Fibroblast of pulmonary artery (primary cell): ENCODE measurements around the gene B3GALNT1.

Experiments used
- DNase-seq: peaks from one replicate; pipeline ENCODE4 v3.0.0-alpha.2; 2010; ENCODE audit warnings: low read depth
- H3K4me3 ChIP-seq: replicated peaks from 2 replicates; pipeline ENCODE4 v1.5.1; 2011; ENCODE audit warnings: low read depth, mild to moderate bottlenecking, control low read depth, low read length, moderate library complexity
- CTCF ChIP-seq: IDR thresholded peaks from 2 replicates; pipeline ENCODE4 v1.5.1; 2011; ENCODE audit warnings: mild to moderate bottlenecking, control low read depth, low read length, inconsistent platforms; ENCODE audit errors: missing control alignments

Gene B3GALNT1

GRCh38 chr3:161050935-161051334 lies 54.2 kb downstream of the B3GALNT1 start:
- no peak overlapping the region for H3K4me3 ChIP-seq
- TF ChIP-seq CTCF: no peak
- no peak for DNase-seq

GRCh38 chr3:161049683-161050248 lies 55.4 kb downstream of the B3GALNT1 start:
- TF ChIP-seq CTCF: no peak
- DNase-seq: no peak
- H3K4me3 ChIP-seq: no peak overlapping the region

GRCh38 chr3:161043336-161044035 lies 61.7 kb downstream of the B3GALNT1 start:
- TF ChIP-seq CTCF: no peak
- H3K4me3 ChIP-seq: no peak overlapping the region
- DNase-seq: no peak

- DNase-seq: peak; percentile 17
- H3K4me3 ChIP-seq: no peak overlapping the region
- TF ChIP-seq CTCF: no peak
Observed at GRCh38 chr3:161042023-161042501, 63.1 kb downstream of the B3GALNT1 start.

GRCh38 chr3:161038725-161039124 lies 66.4 kb downstream of the B3GALNT1 start:
- DNase-seq: peak; percentile 52
- TF ChIP-seq CTCF: no peak
- H3K4me3 ChIP-seq: no peak overlapping the region

- DNase-seq: peak; percentile 85
Observed at GRCh38 chr3:161035711-161036110, 69.4 kb downstream of the B3GALNT1 start.

More at GRCh38 chr3:161035711-161036110, 69.4 kb downstream of the B3GALNT1 start:
- H3K4me3 ChIP-seq: no peak overlapping the region
- no peak for TF ChIP-seq CTCF
